Measurements from ENCODE around the gene HNRNPR. TPM values are rescaled to one million over a fixed set of nuclear protein-coding genes. Genes with fewer than 3 reads are reported as not detected.
A peak's percentile ranks its signal among the peaks of the same experiment; 100 is the strongest.

Gene HNRNPR
- total and polyA plus RNA-seq, 9 of the 15 experiments (the other 6 are each of a cell fraction or from before 2014, with no cell fraction given): 80.9 to 372 (median 301) TPM

GRCh38 chr1:23341931-23342692, 2.0 kb downstream of the HNRNPR start (continued):
- no peak for TF ChIP-seq ZBTB43 (CRISPR knock-in tag; IDR thresholded peaks at IDR 0.05)
- no peak for TF ChIP-seq KAT7 (CRISPR knock-in tag; IDR thresholded peaks at IDR 0.05; ENCODE audit: borderline replicate concordance)
- TF ChIP-seq ZBTB2 (IDR thresholded peaks at IDR 0.05): 0 out of 2 replicates have a peak, but pooled peaks have one; percentile 48
- no peak for TF ChIP-seq ZNF561 (CRISPR knock-in tag; conservative IDR thresholded peaks at IDR 0.05)
- no peak; the same call in 1 of the 2 replicates for TF ChIP-seq SMARCE1 (IDR thresholded peaks at IDR 0.05)
- TF ChIP-seq ELF2 (CRISPR knock-in tag; IDR thresholded peaks at IDR 0.05): no peak
- TF ChIP-seq ZHX1 (conservative IDR thresholded peaks at IDR 0.05; ENCODE audit: low read length): no peak
- no peak for TF ChIP-seq HIVEP1 (CRISPR knock-in tag; IDR thresholded peaks at IDR 0.05)
- no peak for TF ChIP-seq ZNF12 (CRISPR knock-in tag; IDR thresholded peaks at IDR 0.05)
- no peak for TF ChIP-seq GTF2F1 (IDR thresholded peaks at IDR 0.05; ENCODE audit: low read depth, low read length)
- TF ChIP-seq PML (IDR thresholded peaks at IDR 0.05; ENCODE audit: low read length): no peak
- no peak for TF ChIP-seq POLR3G (IDR thresholded peaks at IDR 0.05; ENCODE audit: extremely low read depth, insufficient read length, insufficient replicate concordance)
- TF ChIP-seq TSHZ1 (CRISPR knock-in tag; IDR thresholded peaks at IDR 0.05): no peak
- no peak for TF ChIP-seq E2F5 (CRISPR knock-in tag; IDR thresholded peaks at IDR 0.05)
- TF ChIP-seq SMARCB1 (IDR thresholded peaks at IDR 0.05; ENCODE audit: insufficient read length, low read depth): peak; percentile 68
- peak; percentile 86 for TF ChIP-seq CBFA2T3 (IDR thresholded peaks at IDR 0.05)
- no peak for TF ChIP-seq ZFPM2 (CRISPR knock-in tag; IDR thresholded peaks at IDR 0.05)
- peak; percentile 24; the same call in 1 of the 2 replicates for TF ChIP-seq MTA2 (IDR thresholded peaks at IDR 0.05; ENCODE audit: low read depth)

Data from K562 (cell line).